ENCODE data around the gene TOB2.

- TF ChIP-seq POLR2A (IDR thresholded peaks at IDR 0.05) (no peak), CTCF (IDR thresholded peaks at IDR 0.05) (no peak)
Observed at GRCh38 chr22:41429951-41430332, 16.7 kb downstream of the TOB2 start.

Data from tibial nerve (tissue), 3 donors.